CD4-positive, alpha-beta T cell treated with Interleukin-4 for 1 hour (primary cell): ENCODE data around the gene GREB1.

Experiments
- DNase-seq, 2 donors: peaks; one replicate each; pipeline ENCODE4 v3.0.0-alpha.2; 2020 to 2022

The GREB1 gene

GRCh38 chr2:11533278-11534070, at the start of gene GREB1:
GREB1 (plus strand) TSS chr2:11534045; CDS start chr2:11556615, 22,570 bp downstream.
- no peak for DNase-seq

- DNase-seq: no peak
Observed at GRCh38 chr2:11488809-11489208, 45.0 kb upstream of the GREB1 start.

- DNase-seq: no peak
Observed at GRCh38 chr2:11490194-11490593, 43.7 kb upstream of the GREB1 start.

- DNase-seq: no peak
Observed at GRCh38 chr2:11491348-11491933, 42.4 kb upstream of the GREB1 start.

GRCh38 chr2:11492244-11492643, 41.6 kb upstream of the GREB1 start:
- no peak for DNase-seq

- no peak for DNase-seq
Observed at GRCh38 chr2:11492720-11493119, 41.1 kb upstream of the GREB1 start.

- no peak for DNase-seq
Observed at GRCh38 chr2:11493282-11493681, 40.6 kb upstream of the GREB1 start.

- no peak for DNase-seq
Observed at GRCh38 chr2:11494310-11494709, 39.5 kb upstream of the GREB1 start.

- DNase-seq: no peak
Observed at GRCh38 chr2:11495844-11496681, 37.8 kb upstream of the GREB1 start.

GRCh38 chr2:11498543-11499034, 35.3 kb upstream of the GREB1 start:
- no peak for DNase-seq

- no peak for DNase-seq
Observed at GRCh38 chr2:11499081-11499743, 34.6 kb upstream of the GREB1 start.

- peak in 1 of 2 donors; percentile 1 for DNase-seq
Observed at GRCh38 chr2:11500702-11501303, 33.0 kb upstream of the GREB1 start.

- no peak for DNase-seq
Observed at GRCh38 chr2:11502740-11503292, 31.0 kb upstream of the GREB1 start.

GRCh38 chr2:11503354-11503927, 30.4 kb upstream of the GREB1 start:
- no peak for DNase-seq

GRCh38 chr2:11505652-11506610, 27.9 kb upstream of the GREB1 start:
- DNase-seq: no peak

- no peak for DNase-seq
Observed at GRCh38 chr2:11506611-11506969, 27.3 kb upstream of the GREB1 start.

GRCh38 chr2:11507517-11507916, 26.3 kb upstream of the GREB1 start:
- no peak for DNase-seq

GRCh38 chr2:11508279-11508678, 25.6 kb upstream of the GREB1 start:
- DNase-seq: no peak

GRCh38 chr2:11509657-11510360, 24.0 kb upstream of the GREB1 start:
- no peak for DNase-seq

- DNase-seq: no peak
Observed at GRCh38 chr2:11512431-11512830, 21.4 kb upstream of the GREB1 start.
